ENCODE results near the gene ELF1.

GRCh38 chr13:41019578-41020347 lies 647 bp upstream of the ELF1 start:
- no peak for TF ChIP-seq POLR2A (IDR thresholded peaks at IDR 0.05)
- TF ChIP-seq CTCF (IDR thresholded peaks at IDR 0.05) = no peak
